ENCODE results near the gene TSPAN9.

GRCh38 chr12:3042394-3042793, 34.8 kb upstream of the TSPAN9 start:
- TF ChIP-seq CTCF (IDR thresholded peaks at IDR 0.05; ENCODE audit: low read depth, low read length, missing input control) (no peak), REST (IDR thresholded peaks at IDR 0.05) (no peak), RAD21 (IDR thresholded peaks at IDR 0.05) (no peak), EGR1 (IDR thresholded peaks at IDR 0.05; ENCODE audit: low read depth in 2 of 2) (no peak), RXRA (IDR thresholded peaks at IDR 0.05) (no peak), MAX (IDR thresholded peaks at IDR 0.05) (no peak), ATF3 (IDR thresholded peaks at IDR 0.05) (no peak), TAF1 (conservative IDR thresholded peaks at IDR 0.05) (no peak), HNF4G (IDR thresholded peaks at IDR 0.05) (no peak), ZBTB33 (IDR thresholded peaks at IDR 0.05) (no peak), JUND (IDR thresholded peaks at IDR 0.05) (no peak), YY1 (IDR thresholded peaks at IDR 0.05) (no peak), SP1 (IDR thresholded peaks at IDR 0.05) (no peak)

All from liver (tissue), 3 donors.